Measurements from ENCODE around the gene IL25.
"Not testable (repeated sequence)": the region's sequence is repeated elsewhere in the genome, so short reads cannot be mapped to it uniquely, and the experiment has no call there.

IL25 gene

DNA sequence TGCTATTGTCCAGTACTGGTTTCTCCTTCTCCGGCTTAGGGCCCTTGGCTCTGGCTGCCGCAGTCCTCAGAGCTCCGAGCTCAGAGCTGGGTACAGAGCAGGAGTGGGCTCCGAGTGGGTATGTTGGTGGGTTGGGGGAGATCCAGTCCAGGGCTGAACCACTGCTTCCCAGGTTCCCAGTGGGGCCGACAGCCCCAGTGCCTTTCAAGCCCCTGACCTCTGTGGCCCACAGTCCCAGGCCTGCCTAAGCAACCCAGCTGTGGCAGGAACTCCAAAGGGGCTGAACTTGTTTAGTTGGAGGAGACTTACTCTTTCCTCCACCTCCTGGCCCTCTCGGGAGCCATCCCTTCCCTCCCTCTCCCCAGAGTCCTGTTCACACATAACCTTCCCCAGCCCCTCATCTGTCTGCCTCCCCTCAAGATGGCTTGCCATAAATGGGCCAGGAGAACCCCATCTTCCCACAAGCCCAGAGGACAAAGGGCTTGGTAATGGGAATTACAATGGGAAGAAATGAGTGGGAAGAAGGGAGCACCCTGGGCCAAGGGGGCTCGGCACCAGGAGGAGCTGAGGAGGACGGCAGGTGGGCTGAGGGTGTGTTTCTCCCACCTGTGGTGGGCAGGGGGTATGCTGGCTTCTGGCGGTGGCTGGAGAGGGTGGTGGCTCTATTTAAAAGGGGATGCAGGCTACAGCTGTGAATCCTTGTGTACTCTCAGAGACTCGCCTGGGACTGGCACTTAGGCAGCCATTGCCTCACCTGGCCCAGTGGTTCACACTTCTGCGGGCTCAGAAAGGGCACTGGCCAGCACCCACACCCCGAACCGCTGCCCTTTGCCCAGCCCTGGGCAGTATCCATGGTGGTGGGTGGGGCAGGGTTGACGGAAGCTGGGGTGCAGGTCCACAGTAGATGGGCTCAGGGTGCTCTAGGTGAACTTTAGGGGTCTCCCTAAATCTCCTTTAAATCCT lies 39.2 kb downstream of the IL25 start:
- DNase-seq, result no peak

DNA sequence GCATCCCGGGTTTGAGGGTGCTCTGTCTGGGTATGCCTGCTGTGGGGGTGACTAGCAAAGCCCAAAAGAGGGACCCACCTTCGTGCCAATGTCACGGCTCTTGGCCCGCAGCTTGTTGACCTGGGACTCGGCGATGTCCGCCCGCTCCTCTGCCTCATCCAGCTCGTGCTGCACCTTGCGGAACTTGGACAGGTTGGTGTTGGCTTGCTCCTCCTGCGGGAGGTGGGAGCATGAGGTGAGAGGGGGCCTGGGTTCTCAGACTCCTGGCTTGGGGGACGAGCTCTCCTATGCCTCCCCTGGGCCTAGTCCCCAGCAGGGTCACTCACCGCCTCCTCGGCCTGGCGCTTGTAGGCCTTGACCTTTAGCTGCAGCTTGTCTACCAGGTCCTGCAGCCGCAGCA lies 41.1 kb downstream of the IL25 start:
- no peak for DNase-seq

DNA sequence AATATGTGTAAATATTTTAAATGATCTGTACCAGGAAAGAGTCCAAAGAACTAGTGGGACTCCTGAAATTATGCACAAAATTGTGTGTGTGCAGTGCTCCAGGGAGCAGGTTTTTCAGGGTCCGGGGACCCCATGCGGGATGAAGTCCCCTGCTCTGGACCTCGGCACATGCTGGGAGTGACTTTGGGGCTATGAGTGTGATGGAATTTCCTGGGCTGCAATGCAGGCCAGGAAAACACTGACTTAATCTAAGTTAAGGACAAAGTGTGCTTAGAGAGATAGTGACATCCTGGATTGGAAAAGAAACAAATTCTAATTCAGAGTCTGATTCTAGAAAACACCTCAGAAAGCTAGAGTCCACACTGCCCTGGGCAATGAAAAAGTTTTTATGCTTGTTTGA lies 41.6 kb downstream of the IL25 start:
- DNase-seq, result no peak

DNA sequence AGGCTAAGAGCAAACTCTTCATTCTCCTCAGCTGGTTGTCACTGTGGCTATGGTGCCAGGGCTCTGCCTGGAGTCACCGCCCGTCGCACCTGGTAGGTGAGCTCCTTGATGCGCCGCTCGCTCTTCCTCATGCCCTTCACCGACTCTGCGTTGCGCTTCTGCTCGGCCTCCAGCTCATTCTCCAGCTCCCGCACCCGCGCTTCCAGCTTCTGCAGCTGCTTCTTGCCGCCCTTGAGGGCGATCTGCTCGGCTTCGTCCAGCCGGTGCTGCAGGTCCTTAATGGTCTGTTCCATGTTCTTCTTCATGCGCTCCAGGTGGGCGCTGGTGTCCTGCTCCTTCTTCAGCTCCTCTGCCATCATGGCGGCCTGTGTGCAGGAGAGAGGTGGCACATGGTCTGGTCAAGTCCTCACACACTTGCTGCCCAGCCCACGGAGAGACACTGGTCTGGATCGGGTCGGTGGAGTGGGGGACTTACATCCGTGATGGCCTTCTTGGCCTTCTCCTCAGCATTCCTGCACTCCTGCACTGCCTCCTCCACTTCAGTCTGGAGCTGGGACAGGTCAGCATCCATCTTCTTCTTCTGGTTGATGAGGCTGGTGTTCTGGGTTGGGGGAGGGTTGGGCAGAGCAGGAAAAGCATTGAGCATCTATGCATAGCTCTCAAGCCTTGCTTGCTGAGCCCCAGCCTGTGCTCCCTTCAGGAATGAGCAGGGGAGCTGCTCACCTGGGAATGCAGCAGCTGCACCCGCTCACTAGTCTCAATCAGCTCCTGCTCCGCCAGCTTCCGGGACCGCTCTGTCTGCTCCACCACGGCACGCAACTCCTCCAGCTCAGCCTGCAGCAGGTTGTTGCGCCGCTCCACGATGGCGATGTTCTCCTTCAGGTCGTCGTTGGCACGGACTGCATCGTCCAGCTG lies 42.6 kb downstream of the IL25 start:
- no peak for DNase-seq

GRCh38 chr14:23415821-23416778 lies 43.5 kb downstream of the IL25 start:
- no peak for DNase-seq

DNA sequence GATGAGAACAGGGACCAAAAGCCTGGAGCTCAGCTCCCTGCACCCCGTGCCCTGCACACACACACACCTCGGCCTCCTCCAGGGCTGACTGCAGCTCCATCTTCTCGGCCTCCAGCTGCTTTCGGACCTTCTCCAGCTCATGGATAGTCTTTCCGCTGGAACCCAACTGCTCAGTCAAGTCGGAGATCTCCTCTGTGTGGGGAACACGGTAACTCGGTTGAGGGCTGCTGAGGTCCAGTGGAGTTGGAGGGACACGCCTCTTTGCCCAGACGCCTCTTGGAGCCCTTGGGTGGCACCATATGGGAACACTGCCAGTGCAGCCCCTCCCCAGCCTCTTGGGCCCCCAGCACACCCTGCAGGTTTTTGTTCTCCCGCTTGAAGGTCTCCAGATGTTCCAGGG lies 44.2 kb downstream of the IL25 start:
- no peak for DNase-seq

DNA sequence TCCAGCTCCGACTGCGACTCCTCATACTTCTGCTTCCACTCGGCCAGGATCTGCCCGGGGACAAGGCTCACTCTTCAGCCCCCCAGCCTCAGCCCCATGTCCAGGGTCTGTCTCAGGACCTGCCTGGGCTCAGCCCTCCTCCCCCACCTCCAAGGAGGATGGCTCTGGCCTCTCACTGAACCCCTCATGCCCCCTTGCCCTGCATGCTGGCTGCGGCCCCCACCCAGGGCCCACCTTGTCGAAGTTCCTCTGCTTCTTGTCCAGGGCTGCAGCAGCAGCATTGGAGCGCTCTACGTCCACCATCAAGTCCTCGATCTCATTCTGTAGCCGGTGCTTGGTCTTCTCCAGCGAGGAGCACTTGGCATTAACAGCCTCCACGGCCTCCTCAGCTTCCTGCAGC lies 44.7 kb downstream of the IL25 start:
- not testable (repeated sequence) for DNase-seq

- no peak for DNase-seq
These were observed 45.4 kb downstream of the IL25 start for GRCh38 chr14:23418021-23418420.

GRCh38 chr14:23419646-23420045 lies 47.0 kb downstream of the IL25 start:
- not testable (repeated sequence) for DNase-seq

DNA sequence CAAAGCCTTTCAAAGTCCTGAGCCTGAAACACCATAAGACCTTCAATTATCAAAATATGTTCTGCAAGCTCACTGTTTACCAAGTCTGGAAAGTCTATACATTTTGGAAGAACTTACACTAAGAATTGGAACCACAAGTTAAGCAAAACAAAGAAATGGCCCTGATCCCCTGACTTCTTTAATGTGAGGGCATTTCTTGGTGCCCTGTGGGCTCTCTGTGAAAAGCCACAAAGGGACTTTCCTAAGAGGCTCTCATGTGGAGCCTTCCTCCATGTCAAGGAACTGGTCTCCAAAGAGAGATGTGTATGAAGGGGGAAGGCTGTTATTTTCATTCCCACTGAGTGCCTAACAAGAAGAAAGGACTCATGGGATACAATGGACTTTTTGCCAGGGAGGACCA lies 49.0 kb downstream of the IL25 start:
- DNase-seq, result no peak

GRCh38 chr14:23423657-23424056 lies 51.0 kb downstream of the IL25 start:
- no peak for DNase-seq

DNA sequence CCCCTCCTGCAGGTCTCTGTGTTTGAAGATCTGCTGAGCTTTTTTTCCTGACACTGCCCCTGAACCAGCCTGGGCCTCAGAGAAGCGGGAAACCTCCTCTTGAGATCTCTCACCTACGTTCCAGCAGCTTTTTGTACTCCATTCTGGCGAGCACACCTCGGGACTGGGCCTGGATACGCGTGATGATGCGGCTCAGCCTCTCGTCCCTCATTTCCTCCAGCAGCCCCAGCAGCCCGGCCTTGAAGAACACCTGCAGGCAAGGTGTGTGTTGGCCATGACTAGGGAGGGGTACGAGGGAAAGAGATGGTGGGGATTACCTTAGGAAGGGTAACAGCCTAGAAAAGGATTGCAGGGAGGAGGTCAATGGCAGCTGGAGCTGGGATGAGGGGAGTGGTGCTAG lies 52.6 kb downstream of the IL25 start:
- DNase-seq, result no peak

GRCh38 chr14:23425798-23426197 lies 53.2 kb downstream of the IL25 start:
- DNase-seq, result not testable (repeated sequence)
